A673 (cell line): ENCODE results near the gene C3orf49. TPM values are rescaled to one million over a fixed set of nuclear protein-coding genes. Genes with fewer than 3 reads are reported as not detected.

ENCODE experiments used
- BruUV-seq: library from RNA; stranded (reverse); fragments of 400-500 nt; replicated peaks from 2 replicates; lab custom pipeline; 2021; lab: Mats Ljungman, UMichigan
- CTCF ChIA-PET: fragments of 300-600 bp; sonication (Branson Sonifier 250); formaldehyde crosslinking; loops from one replicate; lab custom pipeline; 2022; ENCODE audit warnings: antibody characterized with exemption; lab: Charles Lee
- POLR2A ChIA-PET: fragments of 300-600 bp; sonication (Branson Sonifier 250); formaldehyde crosslinking; loops from one replicate; lab custom pipeline; 2022; ENCODE audit warnings: antibody characterized with exemption; ENCODE audit not compliant: low non-redundant PET; lab: Charles Lee
- DNase-seq: peaks from one replicate; pipeline ENCODE4 v3.0.0-alpha.2; 2015; ENCODE audit warnings: low spot score
- H3K27ac ChIP-seq: fragments of 200-600 bp; sonication (generic); 2 replicates; pipeline ENCODE4 v1.5.1; 2016; ENCODE audit warnings: mixed run types, low read depth, mild to moderate bottlenecking, mixed read lengths, antibody characterized with exemption, low read length; ENCODE audit not compliant: poor library complexity, severe bottlenecking
- H3K27me3 ChIP-seq: fragments of 200-600 bp; sonication (generic); replicated peaks from 2 replicates; pipeline ENCODE4 v1.6.1; 2017; ENCODE audit warnings: mixed run types, low read depth, mild to moderate bottlenecking, mixed read lengths, antibody characterized with exemption, low read length; ENCODE audit not compliant: insufficient read depth, poor library complexity
- H3K36me3 ChIP-seq: fragments of 200-600 bp; sonication (generic); 2 replicates; pipeline ENCODE4 v1.6.1; 2016; ENCODE audit warnings: mixed run types, mild to moderate bottlenecking, mixed read lengths, antibody characterized with exemption, low read length; ENCODE audit not compliant: insufficient read depth, poor library complexity, severe bottlenecking
- H3K4me1 ChIP-seq: fragments of 200-600 bp; sonication (generic); 2 replicates; pipeline ENCODE4 v1.6.1; 2017; ENCODE audit warnings: mixed run types, mild to moderate bottlenecking, mixed read lengths, antibody characterized with exemption, low read length; ENCODE audit not compliant: insufficient read depth, poor library complexity, severe bottlenecking
- H3K4me3 ChIP-seq: fragments of 200-600 bp; sonication (generic); 2 replicates; pipeline ENCODE4 v1.5.1; 2016; ENCODE audit warnings: low read depth, mixed run types, mild to moderate bottlenecking, mixed read lengths, low read length; ENCODE audit not compliant: poor library complexity, severe bottlenecking
- H3K9me3 ChIP-seq: fragments of 200-600 bp; sonication (generic); 2 replicates; pipeline ENCODE4 v1.6.1; 2016; ENCODE audit warnings: mixed run types, low read depth, mild to moderate bottlenecking, mixed read lengths, antibody characterized with exemption, low read length; ENCODE audit not compliant: poor library complexity, severe bottlenecking
- EZH2 ChIP-seq: fragments of 200-600 bp; sonication (generic); IDR thresholded peaks from 2 replicates; pipeline ENCODE4 v1.6.1; 2017; ENCODE audit warnings: borderline replicate concordance, low read depth, mild to moderate bottlenecking, mixed read lengths, antibody characterized with exemption, low read length; ENCODE audit not compliant: poor library complexity, severe bottlenecking
- intact Hi-C: fragments of 100-400 bp; cut with micrococcal nuclease; formaldehyde crosslinking; loops from one replicate; pipeline ENCODE4 v1.10.0; 2022; ENCODE audit not compliant: unreplicated experiment
- total RNA-seq: library from RNA; stranded (reverse); gene quantifications from 2 replicates; pipeline ENCODE4 v1.2.3, GENCODE V29; 2021
- TF ChIP-seq, protein P1 (sequence below): fragments of 300-800, 200-600 bp; sonication (generic); conservative IDR thresholded peaks from 2 replicates; pipeline ENCODE4 v1.5.1; 2017; ENCODE audit warnings: low read depth, mild to moderate bottlenecking, antibody characterized with exemption, low read length, moderate library complexity, mixed read lengths

Gene C3orf49
- total RNA-seq, 1 experiment from 2014 or later, result not detected

DNA sequence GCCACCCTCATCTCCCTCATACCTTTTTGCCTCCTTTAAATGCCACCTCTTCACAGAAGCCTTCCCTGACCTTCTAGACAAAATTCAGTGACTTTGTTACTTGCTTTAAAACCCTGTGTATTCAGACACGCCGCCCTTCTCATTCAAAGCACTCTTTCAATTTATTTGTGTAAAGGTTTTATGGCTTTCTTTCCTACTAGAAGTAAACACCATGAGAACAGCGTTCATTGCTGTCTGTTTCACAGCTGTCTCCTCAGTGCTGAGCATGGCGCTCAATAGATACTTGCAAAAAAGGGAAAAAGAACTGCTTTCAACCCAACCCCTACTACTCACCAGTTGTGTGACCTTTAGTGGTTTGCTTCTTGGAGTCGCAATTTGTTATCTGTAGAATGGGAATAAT is 61.6 kb downstream of the C3orf49 start:
- POLR2A ChIA-PET, result no interaction called here

DNA sequence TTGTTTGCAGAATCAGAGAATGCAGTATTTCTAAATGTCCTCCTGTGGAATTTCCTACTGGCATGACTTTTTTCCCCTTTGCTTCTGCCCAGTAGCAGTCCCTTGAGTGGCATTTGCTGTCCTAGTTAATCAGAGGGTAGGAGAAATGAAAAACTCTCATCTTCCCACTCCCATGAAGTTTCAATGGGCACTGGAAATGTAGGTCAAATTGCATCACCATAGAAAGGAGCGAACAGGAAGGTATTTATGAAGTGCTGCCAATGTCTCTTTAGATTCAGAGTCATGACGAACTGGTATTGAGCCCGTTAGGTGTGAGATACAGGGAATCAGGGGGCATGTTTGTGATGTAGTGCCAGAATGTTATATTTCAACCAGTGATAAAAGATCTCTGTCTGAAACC is 67.8 kb downstream of the C3orf49 start:
- no peaks in the 10 kb centered on the region for H3K9me3 ChIP-seq
- no peak overlapping the region for H3K27ac ChIP-seq
- H3K36me3 ChIP-seq, result no peaks in the 10 kb centered on the region
- intact Hi-C loops, result no loop called here
- H3K27me3 ChIP-seq, result no peaks in the 10 kb centered on the region
- no peak for DNase-seq
- BruUV-seq, result no TSS peak
- ChIA-PET POLR2A (no interaction called here), CTCF (no interaction called here)
- no peak overlapping the region for H3K4me3 ChIP-seq
- TF ChIP-seq EZH2, result no peak
- TF ChIP-seq, protein P1, sequence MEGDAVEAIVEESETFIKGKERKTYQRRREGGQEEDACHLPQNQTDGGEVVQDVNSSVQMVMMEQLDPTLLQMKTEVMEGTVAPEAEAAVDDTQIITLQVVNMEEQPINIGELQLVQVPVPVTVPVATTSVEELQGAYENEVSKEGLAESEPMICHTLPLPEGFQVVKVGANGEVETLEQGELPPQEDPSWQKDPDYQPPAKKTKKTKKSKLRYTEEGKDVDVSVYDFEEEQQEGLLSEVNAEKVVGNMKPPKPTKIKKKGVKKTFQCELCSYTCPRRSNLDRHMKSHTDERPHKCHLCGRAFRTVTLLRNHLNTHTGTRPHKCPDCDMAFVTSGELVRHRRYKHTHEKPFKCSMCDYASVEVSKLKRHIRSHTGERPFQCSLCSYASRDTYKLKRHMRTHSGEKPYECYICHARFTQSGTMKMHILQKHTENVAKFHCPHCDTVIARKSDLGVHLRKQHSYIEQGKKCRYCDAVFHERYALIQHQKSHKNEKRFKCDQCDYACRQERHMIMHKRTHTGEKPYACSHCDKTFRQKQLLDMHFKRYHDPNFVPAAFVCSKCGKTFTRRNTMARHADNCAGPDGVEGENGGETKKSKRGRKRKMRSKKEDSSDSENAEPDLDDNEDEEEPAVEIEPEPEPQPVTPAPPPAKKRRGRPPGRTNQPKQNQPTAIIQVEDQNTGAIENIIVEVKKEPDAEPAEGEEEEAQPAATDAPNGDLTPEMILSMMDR, result no peak
- no peaks in the 10 kb centered on the region for H3K4me1 ChIP-seq

More for the DNA sequence above, 61.6 kb downstream of the C3orf49 start:
- Histone ChIP-seq H3K4me3 (no peak overlapping the region), H3K4me1 (peaks cover 4% of the 10 kb centered on the region), H3K27me3 (no peaks in the 10 kb centered on the region), H3K9me3 (no peaks in the 10 kb centered on the region), H3K36me3 (no peaks in the 10 kb centered on the region), H3K27ac (no peak overlapping the region)
- no TSS peak for BruUV-seq
- no peak for DNase-seq
- CTCF ChIA-PET, result no interaction called here
- intact Hi-C loops, result no loop called here
- no peak for TF ChIP-seq EZH2
- TF ChIP-seq, protein P1, result no peak

DNA sequence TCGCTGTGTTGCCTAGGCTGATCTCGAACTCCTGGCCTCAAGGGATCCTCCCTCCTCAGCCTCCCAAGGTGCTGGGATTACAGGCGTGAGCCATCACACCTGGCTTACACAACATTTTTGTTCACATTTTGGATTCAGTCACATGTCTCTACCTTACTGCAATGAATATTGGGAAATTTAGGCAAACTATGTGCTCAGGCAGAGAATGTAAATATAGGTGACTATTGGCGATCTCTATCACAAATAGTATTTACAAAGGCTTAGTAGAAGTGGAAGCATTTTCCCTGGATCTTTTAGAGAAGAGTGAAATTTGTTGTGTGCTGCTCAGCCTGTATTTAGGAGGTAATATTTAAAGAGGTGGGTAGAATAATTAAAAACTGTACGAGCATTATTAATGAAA is 72.4 kb downstream of the C3orf49 start:
- Histone ChIP-seq H3K27me3 (no peaks in the 10 kb centered on the region), H3K9me3 (no peaks in the 10 kb centered on the region), H3K27ac (no peak overlapping the region), H3K36me3 (no peaks in the 10 kb centered on the region), H3K4me1 (no peaks in the 10 kb centered on the region), H3K4me3 (no peak overlapping the region)
- no peak for DNase-seq
- intact Hi-C loops, result no loop called here
- no peak for TF ChIP-seq EZH2
- TF ChIP-seq, protein P1, result no peak
- ChIA-PET CTCF (no interaction called here), POLR2A (no interaction called here)
- no TSS peak for BruUV-seq
